Measurements from ENCODE around the gene NDOR1. TPM values are rescaled to one million over a fixed set of nuclear protein-coding genes. Genes with fewer than 3 reads are reported as not detected.

NDOR1 gene
- total RNA-seq, 2 experiments from 2014 or later = 50.1 to 50.6 TPM

DNA sequence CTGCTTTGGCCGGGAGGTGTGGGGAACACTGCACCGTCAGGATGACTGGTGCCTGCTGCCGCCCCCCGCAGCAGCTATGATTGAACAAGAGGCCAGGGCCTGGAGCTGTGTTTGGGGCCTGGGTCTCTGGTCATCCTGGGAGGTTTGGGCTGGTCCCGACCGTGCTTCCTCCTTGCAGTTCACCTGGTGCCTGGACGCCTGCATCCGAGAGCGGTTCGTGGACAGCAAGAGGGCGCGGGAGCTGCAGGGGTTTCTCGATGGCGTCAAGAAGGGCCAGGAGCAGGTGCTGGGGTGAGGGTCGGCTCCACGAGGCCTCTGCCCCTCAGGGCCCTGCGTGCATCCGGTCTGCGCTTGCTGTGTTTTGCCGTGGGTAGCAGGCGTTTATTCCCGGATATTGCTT is 58.6 kb downstream of the NDOR1 start:
- H3K4me3 Mint-ChIP-seq = no peak overlapping the region
- no peaks in the 10 kb centered on the region for H3K27me3 Mint-ChIP-seq
- no peak overlapping the region for H3K27ac Mint-ChIP-seq
- peaks cover 9% of the 10 kb centered on the region for H3K4me1 Mint-ChIP-seq
- ATAC-seq (no peak), DNase-seq (no peak)
- H3K9me3 Mint-ChIP-seq (ENCODE audit: low read depth) = no peaks in the 10 kb centered on the region
- CTCF ChIA-PET = interaction anchor here (1.0 to 1.6 kb wide), 3 partner anchors 9 to 27 kb away, joined by 3 to 4 read pairs (median 3); partner anchors contain the start of genes NELFB and TOR4A
- H3K36me3 Mint-ChIP-seq = peaks cover 23% of the 10 kb centered on the region

DNA sequence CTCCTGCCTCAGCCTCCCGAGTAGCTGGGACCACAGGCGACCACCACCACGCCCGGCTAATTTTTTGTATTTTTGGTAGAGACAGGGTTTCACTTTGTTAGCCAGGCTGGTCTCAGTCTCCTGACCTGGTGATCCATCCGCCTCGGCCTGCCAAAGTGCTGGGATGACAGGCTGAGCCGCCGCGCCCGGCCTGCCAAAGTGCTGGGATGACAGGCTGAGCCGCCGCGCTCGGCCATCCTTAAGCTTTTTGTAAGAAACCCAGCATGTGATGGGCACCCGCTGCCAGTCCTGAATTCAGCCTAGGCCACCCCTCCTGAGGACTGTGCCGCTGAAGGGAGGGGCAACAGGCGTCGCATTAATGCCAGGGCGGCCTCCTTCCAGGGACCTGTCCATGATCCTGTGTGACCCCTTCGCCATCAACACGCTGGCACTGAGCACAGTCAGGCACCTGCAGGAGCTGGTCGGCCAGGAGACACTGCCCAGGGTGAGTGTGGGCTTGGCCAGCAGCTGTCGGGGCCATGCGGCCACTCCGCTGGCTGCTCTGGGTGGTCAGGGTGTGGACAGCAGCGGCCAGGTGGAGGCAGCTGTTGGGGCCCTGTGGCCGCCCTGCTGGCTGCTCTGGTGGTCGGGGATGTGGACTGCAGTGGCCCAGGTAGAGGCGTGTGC is 60.1 kb downstream of the NDOR1 start:
- CTCF ChIA-PET = no interaction called here
- Mint-ChIP-seq H3K27ac (no peak overlapping the region), H3K4me1 (peaks cover 15% of the 10 kb centered on the region), H3K4me3 (no peak overlapping the region), H3K27me3 (no peaks in the 10 kb centered on the region), H3K36me3 (peaks cover 22% of the 10 kb centered on the region), H3K9me3 (ENCODE audit: low read depth) (no peaks in the 10 kb centered on the region)
- DNase-seq = no peak
- no peak for ATAC-seq

GRCh38 chr9:137266162-137266527 is 60.6 kb downstream of the NDOR1 start:
- ATAC-seq = no peak
- CTCF ChIA-PET = no interaction called here
- H3K4me3 Mint-ChIP-seq = no peak overlapping the region
- H3K27ac Mint-ChIP-seq = no peak overlapping the region
- H3K4me1 Mint-ChIP-seq = peaks cover 18% of the 10 kb centered on the region
- no peaks in the 10 kb centered on the region for H3K27me3 Mint-ChIP-seq
- peaks cover 22% of the 10 kb centered on the region for H3K36me3 Mint-ChIP-seq
- H3K9me3 Mint-ChIP-seq (ENCODE audit: low read depth) = no peaks in the 10 kb centered on the region
- no peak for DNase-seq

Small RNA genes lying within 50 kb of the gene (microRNA-seq; reads per million reads assigned to microRNA genes)
- not detected for gene MIR3621

Other genes with a start within 250 kb of the NDOR1 start
- 1 to 10 TPM; 1.2 to 3.2 TPM for gene PTGDS, start 228.2 kb upstream of the NDOR1 start, total RNA-seq
- gene LCNL1, start 222.7 kb upstream of the NDOR1 start, total RNA-seq = under 1 TPM in 1 of 2 experiments, not detected in 1; 0.09 TPM
- gene PAXX, start 213.3 kb upstream of the NDOR1 start, total RNA-seq = 10 to 100 TPM; 68.6 to 94.8 TPM
- 1 to 10 TPM; 3.8 to 7.8 TPM for gene CLIC3, start 209.1 kb upstream of the NDOR1 start, total RNA-seq
- gene ABCA2, start 177.5 kb upstream of the NDOR1 start, total RNA-seq = 10 to 100 TPM; 30.0 to 73.6 TPM
- 1 to 10 TPM in 1 of 2 experiments, under 1 TPM in 1; 0.68 to 2.8 TPM for gene FUT7, start 173.6 kb upstream of the NDOR1 start, total RNA-seq
- gene NPDC1, start 159.5 kb upstream of the NDOR1 start, total RNA-seq = 10 to 100 TPM; 30.4 to 55.6 TPM
- not detected for gene ENTPD2, start 151.6 kb upstream of the NDOR1 start, total RNA-seq
- gene SAPCD2, start 135.1 kb upstream of the NDOR1 start, total RNA-seq = 10 to 100 TPM; 31.9 to 40.1 TPM
- 10 to 100 TPM; 32.6 to 35.3 TPM for gene UAP1L1, start 128.2 kb upstream of the NDOR1 start, total RNA-seq
- gene MAN1B1, start 118.7 kb upstream of the NDOR1 start, total RNA-seq = 10 to 100 TPM; 43.8 to 60.6 TPM
- 100 to 1,000 TPM; 271 to 321 TPM for gene DPP7, start 91.0 kb upstream of the NDOR1 start, total RNA-seq
- gene GRIN1, start 66.5 kb upstream of the NDOR1 start, total RNA-seq = not detected
- under 1 TPM in 1 of 2 experiments, not detected in 1; 0.30 TPM for gene LRRC26, start 35.6 kb upstream of the NDOR1 start, total RNA-seq
- gene TMEM210, start 33.6 kb upstream of the NDOR1 start, total RNA-seq = not detected
- gene ANAPC2, start 17.1 kb upstream of the NDOR1 start, total RNA-seq = 10 to 100 TPM; 59.8 to 69.7 TPM
- gene SSNA1, start 17.0 kb upstream of the NDOR1 start, total RNA-seq = 10 to 100 TPM; 80.2 to 91.3 TPM
- 10 to 100 TPM; 11.1 to 13.3 TPM for gene TPRN, start 5.0 kb upstream of the NDOR1 start, total RNA-seq
- gene TMEM203, start 52 bp upstream of the NDOR1 start, total RNA-seq = 10 to 100 TPM; 32.2 to 36.9 TPM
- 1 to 10 TPM; 2.9 to 3.0 TPM for gene RNF208, start 16.5 kb downstream of the NDOR1 start, total RNA-seq
- gene CYSRT1, start 19.5 kb downstream of the NDOR1 start, total RNA-seq = under 1 TPM; 0.53 to 0.89 TPM
- not detected for gene RNF224, start 21.8 kb downstream of the NDOR1 start, total RNA-seq
- not detected for gene SLC34A3, start 25.2 kb downstream of the NDOR1 start, total RNA-seq
- gene TUBB4B, start 35.6 kb downstream of the NDOR1 start, total RNA-seq = 100 to 1,000 TPM; 353 to 375 TPM
- not detected for gene STPG3, start 45.6 kb downstream of the NDOR1 start, total RNA-seq
- gene NELFB, start 49.6 kb downstream of the NDOR1 start, total RNA-seq = 10 to 100 TPM; 70.8 to 75.3 TPM
- 10 to 100 TPM; 10.9 to 13.3 TPM for gene TOR4A, start 72.0 kb downstream of the NDOR1 start, total RNA-seq
- gene NRARP, start 96.6 kb downstream of the NDOR1 start, total RNA-seq = 1 to 10 TPM; 1.6 to 4.5 TPM
- gene EXD3, start 217.5 kb downstream of the NDOR1 start, total RNA-seq = 10 to 100 TPM in 1 of 2 experiments, 1 to 10 TPM in 1; 9.2 to 19.8 TPM
- gene NOXA1, start 217.7 kb downstream of the NDOR1 start, total RNA-seq = under 1 TPM; 0.30 to 0.53 TPM
- gene ENTPD8, start 235.7 kb downstream of the NDOR1 start, total RNA-seq = not detected

Measured in activated CD8-positive, alpha-beta memory T cell treated with anti-CD3 and anti-CD28 coated beads, Interleukin-2, amount 10 ng/mL, durations not matched to agents 7 days and 5 days (primary cell).